ENCODE data around the gene DDIT4. TPM values are rescaled to one million over a fixed set of nuclear protein-coding genes. Genes with fewer than 3 reads are reported as not detected.
"Not testable (repeated sequence)": the region's sequence is repeated elsewhere in the genome, so short reads cannot be mapped to it uniquely, and the experiment has no call there.

Gene DDIT4
- total and polyA plus RNA-seq, 2 experiments from 2014 or later, result 144 to 188 TPM

DNA sequence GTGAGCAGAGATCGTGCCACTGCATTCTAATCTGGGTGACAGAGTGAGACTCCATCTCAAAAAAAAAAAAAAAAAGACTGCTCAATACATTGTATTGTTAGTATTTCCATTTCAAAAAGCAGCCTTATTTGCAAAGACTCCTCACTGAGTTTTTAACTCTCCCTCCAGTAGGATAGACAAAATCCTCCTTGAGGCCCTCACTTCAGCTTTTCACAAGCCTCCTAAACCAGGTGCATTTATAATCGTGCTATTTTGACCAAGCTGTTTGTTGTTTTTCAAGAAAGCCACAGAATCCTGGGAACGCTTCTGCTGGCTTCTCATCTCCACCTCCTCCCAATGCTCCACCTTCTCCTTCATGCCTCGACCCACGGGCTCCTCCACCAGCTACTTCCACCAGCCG is 6.3 kb upstream of the DDIT4 start:
- H3K36me3 ChIP-seq (ENCODE audit: low read depth), result no peaks in the 10 kb centered on the region
- no peak overlapping the region for H3K27ac ChIP-seq
- peaks cover 5% of the 10 kb centered on the region for H3K4me1 ChIP-seq (ENCODE audit: insufficient read depth)
- H3K9me2 ChIP-seq (ENCODE audit: insufficient read depth), result no peaks in the 10 kb centered on the region
- H3F3A ChIP-seq (ENCODE audit: insufficient read depth), result peaks cover 10% of the 10 kb centered on the region; the same call in 1 of the 2 replicates
- 81 to 82% methylated on average over 6 of the region's 6 CpGs for WGBS, 2 experiments (ENCODE audit: low coverage in 1 of 2, low lambda C conversion rate in 2 of 2, missing lambda C conversion rate in 2 of 2)
- H3K4me2 ChIP-seq (ENCODE audit: unreplicated experiment), result no peak overlapping the region
- no peak overlapping the region for H3K4me3 ChIP-seq
- no peaks in the 10 kb centered on the region for H3K27me3 ChIP-seq (replicated peaks; ENCODE audit: insufficient read depth)
- TF ChIP-seq EZH2 (IDR thresholded peaks at IDR 0.05; ENCODE audit: insufficient read depth, poor library complexity, severe bottlenecking), result no peak
- no peak for TF ChIP-seq EZH2phosphoT487 (IDR thresholded peaks at IDR 0.05; ENCODE audit: insufficient read depth, low read depth)
- no peak overlapping the region for H3K9ac ChIP-seq
- H3K79me2 ChIP-seq (ENCODE audit: insufficient read depth), result no peaks in the 10 kb centered on the region
- no peaks in the 10 kb centered on the region for H4K20me1 ChIP-seq (ENCODE audit: insufficient read depth)
- H3K9me3 ChIP-seq (ENCODE audit: low read depth), result no peaks in the 10 kb centered on the region
- in situ Hi-C loops (cut with MboI), result no loop called here
- H2AFZ ChIP-seq, result no peak overlapping the region
- no peak for DNase-seq

- no peaks in the 10 kb centered on the region for H3K9me2 ChIP-seq (ENCODE audit: insufficient read depth)
- no peak for TF ChIP-seq EZH2 (IDR thresholded peaks at IDR 0.05; ENCODE audit: insufficient read depth, poor library complexity, severe bottlenecking)
- no peak for TF ChIP-seq EZH2phosphoT487 (IDR thresholded peaks at IDR 0.05; ENCODE audit: insufficient read depth, low read depth)
- no peaks in the 10 kb centered on the region for H3K9me3 ChIP-seq (ENCODE audit: low read depth)
- no peak overlapping the region for H3K9ac ChIP-seq
- 82 to 84% methylated on average over 15 of the region's 15 CpGs for WGBS, 2 experiments (ENCODE audit: low coverage in 1 of 2, low lambda C conversion rate in 2 of 2, missing lambda C conversion rate in 2 of 2)
- H3K4me1 ChIP-seq (ENCODE audit: insufficient read depth), result peaks cover 8% of the 10 kb centered on the region
- no peaks in the 10 kb centered on the region for H3K79me2 ChIP-seq (ENCODE audit: insufficient read depth)
- H3K36me3 ChIP-seq (ENCODE audit: low read depth), result no peaks in the 10 kb centered on the region
- DNase-seq, result no peak
- no peaks in the 10 kb centered on the region for H4K20me1 ChIP-seq (ENCODE audit: insufficient read depth)
- H3K4me3 ChIP-seq, result no peak overlapping the region
- in situ Hi-C loops (cut with MboI), result no loop called here
- H2AFZ ChIP-seq, result no peak overlapping the region
- no peak overlapping the region for H3K27ac ChIP-seq
- no peak overlapping the region for H3K4me2 ChIP-seq (ENCODE audit: unreplicated experiment)
- peaks cover 12% of the 10 kb centered on the region; the same call in 1 of the 2 replicates for H3F3A ChIP-seq (ENCODE audit: insufficient read depth)
- H3K27me3 ChIP-seq (replicated peaks; ENCODE audit: insufficient read depth), result no peaks in the 10 kb centered on the region
Measured at GRCh38 chr10:72267819-72268399, 5.8 kb upstream of the DDIT4 start.

DNA sequence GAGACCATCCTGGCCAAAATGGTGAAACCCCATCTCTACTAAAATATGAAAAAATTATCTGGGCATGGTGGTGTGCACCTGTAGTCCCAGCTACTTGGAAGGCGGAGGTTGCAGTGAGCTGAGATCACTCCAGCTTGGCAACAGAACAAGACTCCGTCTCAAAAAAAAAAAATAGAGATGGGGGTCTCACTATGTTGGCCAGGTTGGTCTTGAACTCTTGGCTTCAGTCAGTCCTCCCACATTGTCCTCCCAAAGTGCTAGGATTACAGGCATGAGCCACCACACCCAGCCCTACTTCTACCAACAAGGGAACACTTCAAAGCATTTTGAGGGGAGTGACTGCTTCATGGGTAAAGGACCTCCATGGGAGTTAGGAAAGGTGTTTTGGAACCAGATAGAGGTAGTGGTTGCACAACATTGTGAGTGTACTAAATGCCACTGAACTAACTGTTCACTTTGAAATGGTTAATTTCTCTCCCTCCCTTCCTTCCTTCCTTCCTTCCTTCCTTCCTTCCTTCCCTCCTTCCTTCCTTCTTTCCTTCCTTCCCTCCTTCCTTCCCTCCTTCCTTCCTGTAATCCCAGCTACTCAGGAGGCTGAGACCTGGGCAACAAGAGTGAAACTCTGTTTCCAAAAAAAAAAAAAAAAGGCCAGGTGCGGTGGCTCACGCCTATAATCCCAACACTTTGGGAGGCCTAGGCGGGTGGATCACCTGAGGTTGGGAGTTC is 5.1 kb upstream of the DDIT4 start:
- H4K20me1 ChIP-seq (ENCODE audit: insufficient read depth); H3K4me3 ChIP-seq; H3K9me2 ChIP-seq (ENCODE audit: insufficient read depth); H2AFZ ChIP-seq; in situ Hi-C loops (cut with MboI); H3K79me2 ChIP-seq (ENCODE audit: insufficient read depth); H3K36me3 ChIP-seq (ENCODE audit: low read depth); H3K9ac ChIP-seq; H3K27me3 ChIP-seq (replicated peaks; ENCODE audit: insufficient read depth); H3K9me3 ChIP-seq (ENCODE audit: low read depth); H3K4me2 ChIP-seq (ENCODE audit: unreplicated experiment); DNase-seq; H3K27ac ChIP-seq; H3K4me1 ChIP-seq (ENCODE audit: insufficient read depth): not testable (repeated sequence)
- peaks cover 12% of the 10 kb centered on the region; the same call in 1 of the 2 replicates for H3F3A ChIP-seq (ENCODE audit: insufficient read depth)
- 96 to 100% methylated on average over 4 to 5 of the region's 5 CpGs for WGBS, 2 experiments (ENCODE audit: low coverage in 1 of 2, low lambda C conversion rate in 2 of 2, missing lambda C conversion rate in 2 of 2)

DNA sequence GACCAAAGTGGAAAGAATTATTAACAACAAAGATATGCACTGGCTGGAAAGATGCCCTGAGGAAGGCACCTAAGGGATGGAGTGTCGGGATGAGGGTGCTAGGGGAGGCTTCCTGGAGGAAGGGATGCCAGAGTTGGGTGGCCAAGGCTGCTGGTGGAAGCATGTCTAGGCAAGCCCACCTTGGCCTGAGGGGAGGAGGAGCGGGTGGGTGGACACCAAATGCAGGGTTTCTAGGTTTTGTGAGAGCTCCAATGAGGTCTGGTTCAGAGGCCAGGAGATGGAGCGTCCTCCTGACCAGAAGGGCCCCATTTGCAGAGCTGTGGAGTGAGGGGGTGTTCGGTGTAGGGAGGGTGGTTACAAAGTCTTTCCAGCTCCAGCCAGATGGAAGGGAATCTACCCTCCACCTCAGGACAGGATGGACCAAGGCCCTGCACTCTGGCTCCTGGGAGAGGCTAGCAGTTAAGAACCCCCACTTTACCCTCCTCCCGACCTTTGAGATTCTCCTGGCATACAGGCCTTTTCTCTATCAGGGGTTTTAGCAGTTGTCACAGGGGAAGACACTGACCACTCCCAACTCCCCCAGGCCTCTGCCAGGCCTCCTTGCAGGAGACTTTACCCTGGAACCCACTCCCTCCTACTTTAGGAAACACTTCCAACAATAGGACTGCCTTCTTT is 3.0 kb upstream of the DDIT4 start:
- H3K27ac ChIP-seq, result no peak overlapping the region
- H3F3A ChIP-seq (ENCODE audit: insufficient read depth), result peaks cover 21% of the 10 kb centered on the region
- peaks cover 10% of the 10 kb centered on the region for H3K36me3 ChIP-seq (ENCODE audit: low read depth)
- H3K4me1 ChIP-seq (ENCODE audit: insufficient read depth), result peaks cover 8% of the 10 kb centered on the region
- no peak overlapping the region for H3K4me2 ChIP-seq (ENCODE audit: unreplicated experiment)
- in situ Hi-C loops (cut with MboI), result no loop called here
- no peak overlapping the region; the same call in 1 of the 2 replicates for H2AFZ ChIP-seq
- H3K9me3 ChIP-seq (ENCODE audit: low read depth), result no peaks in the 10 kb centered on the region
- no peaks in the 10 kb centered on the region; the same call in 1 of the 2 replicates for H4K20me1 ChIP-seq (ENCODE audit: insufficient read depth)
- no peak overlapping the region for H3K9ac ChIP-seq
- WGBS, 2 experiments (ENCODE audit: low coverage in 1 of 2, low lambda C conversion rate in 2 of 2, missing lambda C conversion rate in 2 of 2), result 96 to 98% methylated on average over 5 of the region's 5 CpGs
- H3K9me2 ChIP-seq (ENCODE audit: insufficient read depth), result no peaks in the 10 kb centered on the region
- H3K79me2 ChIP-seq (ENCODE audit: insufficient read depth), result peaks cover 19% of the 10 kb centered on the region
- no peak for TF ChIP-seq EZH2 (IDR thresholded peaks at IDR 0.05; ENCODE audit: insufficient read depth, poor library complexity, severe bottlenecking)
- no peak for TF ChIP-seq EZH2phosphoT487 (IDR thresholded peaks at IDR 0.05; ENCODE audit: insufficient read depth, low read depth)
- no peaks in the 10 kb centered on the region for H3K27me3 ChIP-seq (replicated peaks; ENCODE audit: insufficient read depth)
- DNase-seq, result no peak
- no peak overlapping the region for H3K4me3 ChIP-seq
